HG02763 (cell line): ENCODE data around the gene HPGDS.
"Not testable (repeated sequence)": the region's sequence is repeated elsewhere in the genome, so short reads cannot be mapped to it uniquely, and the experiment has no call there.

Experiments
- ATAC-seq: cut with Tn5 transposase; IDR thresholded peaks from one replicate; pipeline ENCODE4 v1.9.1; 2021; ENCODE audit warnings: mild to moderate bottlenecking, moderate library complexity; ENCODE audit not compliant: unreplicated experiment

Gene HPGDS

DNA sequence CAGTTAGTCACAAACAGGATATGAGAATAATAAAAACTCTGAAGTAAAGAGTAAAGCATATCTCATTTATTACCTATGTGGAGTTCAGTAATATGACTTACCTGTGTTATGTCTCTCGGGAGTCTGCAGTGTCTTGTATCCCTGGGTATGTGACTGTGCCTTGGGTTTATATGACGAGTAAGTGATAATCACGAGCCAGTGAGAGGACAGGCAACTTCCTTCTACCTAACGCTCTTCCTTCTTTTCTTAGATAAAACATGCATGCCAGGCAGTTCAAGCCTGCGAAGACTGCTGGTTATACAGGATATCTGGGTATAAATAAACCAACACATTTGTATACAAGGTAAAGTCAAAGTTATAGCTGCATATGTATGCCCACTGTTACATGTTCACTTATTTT lies at the start of gene HPGDS:
HPGDS (minus strand) TSS at position 143 of the 400 bp plus-strand sequence. CDS start 8,207 bp downstream, outside the sequence.
- ATAC-seq: no peak

- ATAC-seq: no peak
These were observed 48.3 kb upstream of the HPGDS start for GRCh38 chr4:94390804-94391410.

GRCh38 chr4:94389595-94390267 lies 47.1 kb upstream of the HPGDS start:
- ATAC-seq: no peak

- ATAC-seq: not testable (repeated sequence)
These were observed 45.3 kb upstream of the HPGDS start for GRCh38 chr4:94387965-94388364.

DNA sequence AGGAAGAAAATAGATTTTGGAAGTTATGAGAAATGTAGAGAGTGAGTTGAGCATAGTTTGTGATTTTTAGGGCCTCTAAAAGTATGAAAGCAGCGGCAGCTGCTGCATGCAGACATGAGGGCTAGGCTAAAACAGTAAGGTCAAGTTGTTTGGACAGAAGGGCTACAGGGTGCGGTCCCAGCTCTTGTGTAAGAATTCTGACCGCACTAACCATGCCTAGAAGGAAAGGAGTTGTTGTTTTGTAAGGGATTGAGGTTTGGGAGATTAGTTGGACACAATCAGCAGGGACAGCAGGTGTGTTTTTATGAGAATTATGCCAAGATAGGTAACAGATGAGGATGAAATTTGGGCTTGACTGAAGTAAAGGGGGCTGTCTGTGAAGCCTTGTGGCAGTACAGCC lies 42.8 kb upstream of the HPGDS start:
- not testable (repeated sequence) for ATAC-seq

DNA sequence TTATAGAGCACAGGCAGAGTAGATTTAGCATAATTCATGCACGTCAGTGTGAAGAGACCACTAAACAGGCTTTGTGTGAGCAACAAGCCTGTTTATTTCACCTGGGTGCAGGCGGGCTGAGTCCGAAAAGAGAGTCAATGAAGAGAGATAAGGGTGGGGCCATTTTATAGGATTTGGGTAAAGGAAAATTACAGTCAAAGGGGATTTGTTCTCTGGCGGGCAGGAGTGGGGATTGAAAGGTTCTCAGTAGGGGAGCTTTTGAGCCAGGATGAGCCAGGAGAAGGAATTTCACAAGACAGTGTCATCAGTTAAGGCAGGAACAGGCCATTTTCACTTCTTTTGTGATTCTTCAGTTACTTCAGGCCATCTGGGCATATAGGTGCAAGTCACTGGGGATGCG lies 40.3 kb upstream of the HPGDS start:
- not testable (repeated sequence) for ATAC-seq

DNA sequence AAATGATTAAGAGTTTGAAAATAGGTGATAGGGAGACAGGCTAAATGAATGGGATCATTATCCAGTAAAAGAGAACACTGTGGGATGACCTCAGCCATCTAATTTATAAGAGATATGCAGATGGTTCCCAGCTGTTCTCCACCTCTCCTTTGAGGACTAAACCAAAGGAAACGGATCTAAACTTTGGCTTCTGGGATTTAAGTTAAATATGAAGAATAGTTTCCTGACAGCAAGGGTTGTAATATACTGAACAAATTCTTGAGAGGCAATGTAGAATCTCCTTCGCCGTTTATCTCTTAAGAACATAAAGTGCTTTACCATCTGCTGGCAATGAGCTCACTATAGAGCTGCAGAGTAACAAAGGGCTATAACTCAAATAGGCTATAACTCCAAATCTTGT lies 35.4 kb upstream of the HPGDS start:
- no peak for ATAC-seq

DNA sequence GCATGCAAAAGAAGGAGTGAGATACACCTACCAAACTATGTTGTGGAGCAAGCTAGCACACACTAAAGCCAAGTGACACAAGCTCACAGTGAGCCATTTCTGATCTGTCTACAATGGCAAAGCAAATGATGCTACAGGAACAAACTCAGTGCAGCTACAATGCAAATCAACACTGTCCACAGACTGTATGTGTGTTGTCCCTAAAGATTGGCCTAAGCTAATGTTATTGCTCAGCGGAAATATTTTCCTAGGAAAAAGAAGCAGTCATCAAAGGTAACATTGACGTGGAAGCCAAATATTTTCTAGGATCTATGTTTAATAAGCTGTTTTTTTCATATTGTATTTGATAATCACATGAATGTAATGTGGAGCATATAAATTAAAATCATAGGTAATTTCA lies 34.7 kb upstream of the HPGDS start:
- ATAC-seq: no peak

- no peak for ATAC-seq
These were observed 32.7 kb upstream of the HPGDS start for GRCh38 chr4:94375364-94375763.

DNA sequence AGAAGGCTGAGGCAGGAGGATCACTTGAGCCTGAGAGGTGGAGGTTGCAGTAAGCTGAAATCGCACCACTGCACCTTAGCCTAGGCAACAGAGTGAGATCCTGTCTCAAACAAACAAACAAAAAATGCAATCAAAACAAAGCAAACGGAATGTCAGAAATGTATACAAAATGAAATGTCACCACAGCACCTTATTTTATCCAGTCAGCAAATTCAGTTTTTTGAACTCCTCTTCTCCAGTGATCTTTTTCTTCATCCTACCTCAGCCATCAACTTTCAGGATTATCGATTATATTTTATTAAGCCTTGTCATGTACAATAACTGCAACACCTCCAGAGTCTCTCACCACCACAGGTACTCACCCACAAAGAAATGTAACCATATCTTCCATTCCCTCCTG lies 31.1 kb upstream of the HPGDS start:
- no peak for ATAC-seq

DNA sequence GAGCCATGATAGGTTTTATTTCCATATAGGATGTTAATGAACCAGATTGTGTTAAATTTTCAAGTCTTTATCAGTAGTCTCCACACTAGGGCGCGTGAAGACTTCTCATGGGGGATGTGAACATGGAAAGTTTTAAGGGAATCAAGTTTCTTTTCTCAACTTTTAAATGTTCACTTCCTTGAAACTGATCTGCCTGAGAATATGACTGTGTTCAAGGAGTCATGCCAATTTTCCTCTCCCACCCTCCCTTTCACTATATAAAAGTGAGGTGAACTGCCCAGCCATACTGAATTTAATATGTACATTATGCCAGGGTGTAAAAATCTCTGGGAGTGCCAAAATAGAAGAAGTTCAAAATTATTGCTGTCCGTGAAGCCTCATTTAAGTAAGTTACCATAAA lies 30.4 kb upstream of the HPGDS start:
- no peak for ATAC-seq

DNA sequence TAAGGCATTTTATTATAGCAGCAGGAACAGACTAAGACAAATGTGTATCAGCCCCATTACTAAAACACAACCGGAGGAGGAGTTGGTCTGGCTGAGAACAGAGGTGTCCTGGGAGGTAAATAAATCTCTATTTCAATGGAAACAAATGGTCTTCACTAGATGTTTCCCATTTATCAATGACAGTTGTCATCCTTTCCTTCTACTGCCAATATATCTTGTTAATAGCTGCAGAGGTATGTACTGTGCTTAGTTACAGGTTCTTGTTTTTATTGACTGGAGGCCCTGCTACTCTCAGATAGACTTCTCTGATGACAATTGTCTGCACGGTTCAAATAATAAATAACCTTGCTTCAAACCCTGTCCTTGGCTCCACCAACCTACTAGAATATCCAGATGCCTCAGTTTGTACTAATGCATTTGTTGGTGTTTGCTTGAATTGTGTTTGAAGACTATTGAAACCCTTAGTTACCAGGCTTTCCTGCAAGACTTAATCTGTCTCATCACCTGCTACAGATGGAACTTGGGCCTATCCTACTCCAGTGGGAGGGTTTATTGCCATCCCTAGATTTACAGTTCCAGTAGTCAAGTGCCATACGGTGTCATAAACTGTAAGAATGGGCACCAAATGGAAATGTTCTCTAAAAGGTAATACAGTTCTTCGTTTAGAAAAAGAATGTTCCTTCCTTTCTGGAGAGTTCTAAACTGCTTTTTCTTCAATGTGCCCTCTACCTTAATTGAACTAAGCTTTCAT lies 29.8 kb upstream of the HPGDS start:
- ATAC-seq: no peak

DNA sequence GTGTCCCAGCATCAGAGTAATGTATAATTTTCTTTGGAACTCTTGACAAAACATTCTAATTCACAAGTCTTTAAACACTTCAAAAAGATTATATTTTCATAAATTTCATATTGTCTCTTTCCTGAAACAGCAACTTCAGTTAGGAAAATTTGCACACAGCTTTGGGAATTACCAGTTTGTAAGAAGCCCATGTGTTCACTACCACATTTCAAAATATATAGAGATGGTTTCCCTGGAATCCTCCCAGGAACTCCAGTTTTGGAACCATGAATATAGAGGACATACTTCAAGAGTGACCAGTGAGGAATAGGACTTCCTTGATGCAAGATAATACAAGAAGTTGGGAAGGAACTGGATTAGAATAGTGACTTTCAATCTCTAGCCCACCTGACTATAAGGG lies 28.7 kb upstream of the HPGDS start:
- no peak for ATAC-seq

- no peak for ATAC-seq
These were observed 28.1 kb upstream of the HPGDS start for GRCh38 chr4:94370533-94371254.

- ATAC-seq: no peak
These were observed 26.4 kb upstream of the HPGDS start for GRCh38 chr4:94369046-94369445.

DNA sequence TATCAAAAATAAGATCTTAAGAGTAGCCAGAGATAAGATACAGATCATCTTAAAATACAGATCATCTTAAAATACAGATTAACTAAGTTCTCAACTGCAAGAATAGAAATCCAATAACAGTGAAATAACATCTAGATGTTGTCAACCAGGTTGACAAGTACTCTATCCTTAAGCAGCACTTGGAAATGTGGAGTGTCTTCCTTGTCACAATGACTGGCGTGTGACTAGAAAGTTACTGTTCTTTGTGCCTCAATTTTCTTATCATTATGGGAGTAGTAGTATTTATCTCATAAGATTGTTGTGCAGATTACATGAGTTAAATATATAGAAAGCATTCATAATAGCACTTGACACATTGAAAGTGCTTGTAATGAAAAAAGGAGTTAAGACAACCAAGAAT lies 25.8 kb upstream of the HPGDS start:
- ATAC-seq: no peak

DNA sequence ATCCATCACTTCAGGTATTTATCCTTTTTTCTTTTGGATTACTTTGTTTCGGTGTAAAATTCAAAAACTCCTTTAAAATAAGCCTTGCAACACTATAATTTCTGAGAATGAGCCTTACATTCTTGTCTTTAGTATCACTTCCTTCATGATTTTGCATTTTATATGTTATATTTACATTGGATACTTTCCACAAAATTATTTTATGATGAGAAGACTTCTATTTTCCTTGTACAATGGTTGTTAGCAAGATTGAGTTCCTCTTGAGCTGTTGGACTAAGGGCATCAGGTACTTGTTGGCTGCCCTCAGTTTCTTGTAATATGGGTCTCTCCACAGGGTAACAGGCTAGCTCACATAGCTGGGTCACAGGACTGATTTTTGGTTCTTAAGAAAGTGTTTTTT lies 22.7 kb upstream of the HPGDS start:
- no peak for ATAC-seq

DNA sequence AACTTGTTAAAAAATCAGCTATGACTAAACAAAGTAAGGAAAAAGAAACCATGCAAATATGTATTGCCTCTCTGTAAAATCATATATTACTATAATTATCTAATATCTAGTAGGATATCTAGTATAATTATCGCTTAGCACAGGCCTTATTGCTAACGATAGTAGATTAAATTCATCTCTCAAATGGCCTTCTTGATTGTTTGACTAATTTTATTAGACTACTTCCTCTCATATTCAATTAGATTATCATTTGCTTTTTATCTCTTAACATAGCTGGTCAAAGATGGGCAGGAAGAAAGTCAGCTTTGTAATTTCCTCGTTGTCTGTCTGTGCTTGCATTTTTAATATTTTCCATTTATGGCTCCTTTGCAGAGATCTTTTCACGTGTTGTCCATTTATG lies 21.9 kb upstream of the HPGDS start:
- no peak for ATAC-seq

DNA sequence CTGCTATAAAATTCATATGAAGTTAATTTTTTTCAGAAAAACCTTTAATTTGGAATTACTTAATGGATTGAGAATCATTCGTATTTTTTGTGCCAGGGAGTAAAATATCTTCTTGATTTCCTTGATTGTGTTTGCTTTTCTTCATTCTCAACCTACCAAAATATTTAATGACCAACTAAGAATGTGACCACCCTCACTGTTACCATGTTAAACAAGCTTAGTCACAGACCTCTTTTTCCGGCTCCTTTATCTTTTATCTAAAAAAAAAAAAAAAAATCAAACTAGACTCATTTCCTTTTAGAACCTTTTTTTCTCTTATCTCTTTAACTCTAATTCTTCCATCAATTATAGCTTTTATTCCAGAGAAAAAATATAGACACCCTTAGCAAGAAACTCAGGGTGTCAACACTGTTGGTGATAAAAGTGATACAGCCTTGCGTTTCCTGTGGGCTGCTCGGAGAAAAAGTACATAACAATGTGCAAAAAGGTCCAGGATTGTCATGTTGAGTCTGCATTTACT lies 20.6 kb upstream of the HPGDS start:
- no peak for ATAC-seq

- ATAC-seq: no peak
These were observed 17.2 kb upstream of the HPGDS start for GRCh38 chr4:94359838-94360237.

GRCh38 chr4:94359221-94359620 lies 16.6 kb upstream of the HPGDS start:
- no peak for ATAC-seq
